RWPE2 (cell line): ENCODE measurements around the gene DDX19B.
A peak's percentile ranks its signal among the peaks of the same experiment; 100 is the strongest.

ENCODE experiments used
- ATAC-seq: fragments of 200-7000 bp; cut with Tn5 transposase; 3 replicates; pipeline ENCODE4 v1.9.1; 2021; ENCODE audit warnings: low read depth
- DNase-seq: peaks from one replicate; pipeline ENCODE4 v3.0.0-alpha.2; 2020; ENCODE audit warnings: low spot score
- H3K27ac ChIP-seq: fragments of 450-650 bp; 2 replicates; pipeline ENCODE4 v1.5.1; 2017; ENCODE audit warnings: mild to moderate bottlenecking; ENCODE audit not compliant: poor library complexity, severe bottlenecking
- H3K27me3 ChIP-seq: fragments of 250-450 bp; sonication (Bioruptor Pico); 2 replicates; pipeline ENCODE4 v1.5.1; 2021; ENCODE audit warnings: mild to moderate bottlenecking, moderate library complexity; ENCODE audit not compliant: insufficient read depth, poor library complexity, severe bottlenecking
- H3K36me3 ChIP-seq: fragments of 250-450 bp; sonication (Bioruptor Pico); 2 replicates; pipeline ENCODE4 v1.5.1; 2020; ENCODE audit warnings: low read depth, mild to moderate bottlenecking, moderate library complexity
- H3K4me1 ChIP-seq: fragments of 250-450 bp; sonication (Bioruptor Pico); 2 replicates; pipeline ENCODE4 v1.5.1; 2021; ENCODE audit warnings: mild to moderate bottlenecking, moderate library complexity; ENCODE audit not compliant: insufficient read depth, poor library complexity, severe bottlenecking
- H3K4me3 ChIP-seq: fragments of 250-450 bp; sonication (Bioruptor Pico); 2 replicates; pipeline ENCODE4 v1.5.1; 2021; ENCODE audit warnings: mild to moderate bottlenecking, moderate library complexity; ENCODE audit not compliant: severe bottlenecking
- H3K9me3 ChIP-seq: fragments of 250-450 bp; sonication (Bioruptor Pico); 2 replicates; pipeline ENCODE4 v1.5.1; 2021; ENCODE audit warnings: mild to moderate bottlenecking, moderate library complexity; ENCODE audit not compliant: severe bottlenecking
- TF ChIP-seq, protein P1 (sequence below): fragments of 450-650 bp; IDR thresholded peaks from one replicate; pipeline ENCODE4 v1.5.1; 2017; ENCODE audit warnings: mild to moderate bottlenecking, moderate library complexity; ENCODE audit not compliant: poor library complexity, severe bottlenecking

Gene DDX19B

GRCh38 chr16:70375636-70376611 lies 76.9 kb downstream of the DDX19B start:
- ATAC-seq = no peak
- Histone ChIP-seq H3K27ac (no peak overlapping the region), H3K4me3 (no peak overlapping the region), H3K9me3 (no peaks in the 10 kb centered on the region), H3K36me3 (peaks cover 60% of the 10 kb centered on the region), H3K27me3 (no peaks in the 10 kb centered on the region), H3K4me1 (no peaks in the 10 kb centered on the region)
- DNase-seq = no peak
- TF ChIP-seq, protein P1, sequence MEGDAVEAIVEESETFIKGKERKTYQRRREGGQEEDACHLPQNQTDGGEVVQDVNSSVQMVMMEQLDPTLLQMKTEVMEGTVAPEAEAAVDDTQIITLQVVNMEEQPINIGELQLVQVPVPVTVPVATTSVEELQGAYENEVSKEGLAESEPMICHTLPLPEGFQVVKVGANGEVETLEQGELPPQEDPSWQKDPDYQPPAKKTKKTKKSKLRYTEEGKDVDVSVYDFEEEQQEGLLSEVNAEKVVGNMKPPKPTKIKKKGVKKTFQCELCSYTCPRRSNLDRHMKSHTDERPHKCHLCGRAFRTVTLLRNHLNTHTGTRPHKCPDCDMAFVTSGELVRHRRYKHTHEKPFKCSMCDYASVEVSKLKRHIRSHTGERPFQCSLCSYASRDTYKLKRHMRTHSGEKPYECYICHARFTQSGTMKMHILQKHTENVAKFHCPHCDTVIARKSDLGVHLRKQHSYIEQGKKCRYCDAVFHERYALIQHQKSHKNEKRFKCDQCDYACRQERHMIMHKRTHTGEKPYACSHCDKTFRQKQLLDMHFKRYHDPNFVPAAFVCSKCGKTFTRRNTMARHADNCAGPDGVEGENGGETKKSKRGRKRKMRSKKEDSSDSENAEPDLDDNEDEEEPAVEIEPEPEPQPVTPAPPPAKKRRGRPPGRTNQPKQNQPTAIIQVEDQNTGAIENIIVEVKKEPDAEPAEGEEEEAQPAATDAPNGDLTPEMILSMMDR = no peak

- Histone ChIP-seq H3K9me3 (no peaks in the 10 kb centered on the region), H3K27me3 (no peaks in the 10 kb centered on the region), H3K36me3 (peaks cover 51% of the 10 kb centered on the region), H3K4me1 (no peaks in the 10 kb centered on the region), H3K4me3 (no peak overlapping the region), H3K27ac (no peak overlapping the region)
- TF ChIP-seq, protein P1 = no peak
- ATAC-seq (no peak), DNase-seq (no peak)
Observed at GRCh38 chr16:70377782-70378181, 78.8 kb downstream of the DDX19B start.

- ATAC-seq (no peak), DNase-seq (no peak)
- TF ChIP-seq, protein P1 = no peak
- no peak overlapping the region for H3K27ac ChIP-seq
- no peaks in the 10 kb centered on the region for H3K9me3 ChIP-seq
- H3K27me3 ChIP-seq = no peaks in the 10 kb centered on the region
- no peaks in the 10 kb centered on the region for H3K4me1 ChIP-seq
- H3K4me3 ChIP-seq = no peak overlapping the region
- peaks cover 41% of the 10 kb centered on the region for H3K36me3 ChIP-seq
Observed at GRCh38 chr16:70378869-70379493, 80.0 kb downstream of the DDX19B start.

DNA sequence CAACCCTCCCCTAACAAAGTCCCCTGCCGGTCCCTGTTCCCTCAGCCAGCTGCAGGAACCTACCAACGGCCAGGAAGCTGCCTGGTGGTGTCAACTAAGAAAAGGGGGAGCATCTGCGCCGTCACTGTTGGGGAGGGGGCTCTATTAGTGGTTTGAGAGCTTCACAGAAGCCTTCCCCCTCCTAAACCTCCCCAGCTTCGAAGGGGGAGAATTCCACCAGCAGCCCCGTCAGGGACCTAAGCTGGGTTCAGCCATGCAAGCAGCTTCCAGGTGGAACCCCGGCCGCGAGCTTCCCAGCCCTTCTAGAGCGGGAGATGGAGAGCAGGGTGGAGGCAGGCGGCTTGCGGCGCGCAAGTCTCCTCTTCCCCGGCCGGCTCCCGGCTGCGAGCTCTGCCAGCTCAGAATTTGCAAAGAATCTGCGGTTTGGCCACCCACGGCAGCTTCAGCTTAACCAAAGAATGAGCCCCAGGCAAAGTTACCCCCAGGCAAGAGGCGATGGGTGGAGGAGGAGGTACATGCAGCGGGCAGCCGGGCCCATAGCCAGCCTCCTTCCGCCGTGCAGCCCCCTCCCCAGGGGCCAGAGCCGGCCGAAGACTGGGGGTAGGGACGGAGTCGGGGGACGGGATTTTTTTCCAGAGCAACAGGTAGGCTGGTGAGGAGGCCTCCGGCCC lies 81.4 kb downstream of the DDX19B start:
- TF ChIP-seq, protein P1 = no peak
- Histone ChIP-seq H3K9me3 (no peaks in the 10 kb centered on the region), H3K27me3 (no peaks in the 10 kb centered on the region), H3K4me3 (peak overlapping the region; percentile 62), H3K27ac (peak overlapping the region; percentile 85), H3K36me3 (peaks cover 32% of the 10 kb centered on the region), H3K4me1 (no peaks in the 10 kb centered on the region)
- DNase-seq (peak; percentile 89), ATAC-seq (peak; percentile 53)
